Measurements from ENCODE around the gene CEP41. TPM values are rescaled to one million over a fixed set of nuclear protein-coding genes. Genes with fewer than 3 reads are reported as not detected.

CEP41 gene
- polyA plus RNA-seq, 1 donor from 2014 or later = 6.0 TPM

GRCh38 chr7:130366564-130366963 lies 74.3 kb downstream of the CEP41 start:
- H3K4me3 Mint-ChIP-seq = no peak overlapping the region
- H3K36me3 Mint-ChIP-seq = no peaks in the 10 kb centered on the region
- H3K27me3 Mint-ChIP-seq = no peaks in the 10 kb centered on the region
- H3K9me3 Mint-ChIP-seq = no peaks in the 10 kb centered on the region
- H3K27ac Mint-ChIP-seq = no peak overlapping the region
- peaks cover 0 to 5% (median 3%) of the 10 kb centered on the region in 3 donors for H3K4me1 Mint-ChIP-seq

- H3K4me3 Mint-ChIP-seq = peak overlapping the region in 1 of 4 donors; percentile 28
- H3K9me3 Mint-ChIP-seq = peaks cover 0 to under 1% (median under 1%) of the 10 kb centered on the region in 3 donors
- H3K36me3 Mint-ChIP-seq = peaks cover 3% of the 10 kb centered on the region
- H3K27ac Mint-ChIP-seq = no peak overlapping the region
- H3K27me3 Mint-ChIP-seq = no peaks in the 10 kb centered on the region
- peaks cover 0 to 5% (median 3%) of the 10 kb centered on the region in 3 donors for H3K4me1 Mint-ChIP-seq
Measured at GRCh38 chr7:130365511-130366441, 75.0 kb downstream of the CEP41 start.

- H3K36me3 Mint-ChIP-seq = peaks cover 3% of the 10 kb centered on the region
- H3K9me3 Mint-ChIP-seq = peaks cover 2 to 7% (median 5%) of the 10 kb centered on the region in 3 donors
- H3K4me3 Mint-ChIP-seq = no peak overlapping the region
- peaks cover 0 to 5% (median 3%) of the 10 kb centered on the region in 3 donors for H3K4me1 Mint-ChIP-seq
- peaks cover 2% of the 10 kb centered on the region for H3K27me3 Mint-ChIP-seq
- H3K27ac Mint-ChIP-seq = no peak overlapping the region
Measured at GRCh38 chr7:130365088-130365487, 75.7 kb downstream of the CEP41 start.

- H3K27ac Mint-ChIP-seq = peak overlapping the region in 1 of 3 donors; percentile 35
- H3K4me3 Mint-ChIP-seq = no peak overlapping the region
- H3K4me1 Mint-ChIP-seq = peaks cover 0 to 4% (median 2%) of the 10 kb centered on the region in 3 donors
- peaks cover 2% of the 10 kb centered on the region for H3K27me3 Mint-ChIP-seq
- peaks cover 4 to 12% (median 5%) of the 10 kb centered on the region in 3 donors for H3K9me3 Mint-ChIP-seq
- peaks cover 3% of the 10 kb centered on the region for H3K36me3 Mint-ChIP-seq
Measured at GRCh38 chr7:130364451-130364850, 76.4 kb downstream of the CEP41 start.

- peaks cover 7 to 15% (median 8%) of the 10 kb centered on the region in 3 donors for H3K9me3 Mint-ChIP-seq
- no peak overlapping the region for H3K27ac Mint-ChIP-seq
- no peak overlapping the region for H3K4me3 Mint-ChIP-seq
- H3K27me3 Mint-ChIP-seq = peaks cover 2% of the 10 kb centered on the region
- H3K36me3 Mint-ChIP-seq = peaks cover 3% of the 10 kb centered on the region
- H3K4me1 Mint-ChIP-seq = peaks cover 0 to 1% (median 0%) of the 10 kb centered on the region in 3 donors
Measured at GRCh38 chr7:130363026-130363847, 77.6 kb downstream of the CEP41 start.

- H3K4me3 Mint-ChIP-seq = no peak overlapping the region
- peaks cover 3% of the 10 kb centered on the region for H3K36me3 Mint-ChIP-seq
- peaks cover 8 to 15% (median 8%) of the 10 kb centered on the region in 3 donors for H3K9me3 Mint-ChIP-seq
- peaks cover 2% of the 10 kb centered on the region for H3K27me3 Mint-ChIP-seq
- H3K4me1 Mint-ChIP-seq = peaks cover 0 to 1% (median 0%) of the 10 kb centered on the region in 3 donors
- H3K27ac Mint-ChIP-seq = no peak overlapping the region
Measured at GRCh38 chr7:130362251-130362816, 78.5 kb downstream of the CEP41 start.

- Mint-ChIP-seq H3K27ac (no peak overlapping the region), H3K4me1 (peaks cover 0 to 1% (median 0%) of the 10 kb centered on the region in 3 donors), H3K36me3 (peaks cover 3% of the 10 kb centered on the region), H3K27me3 (peaks cover 2% of the 10 kb centered on the region), H3K9me3 (peaks cover 8 to 15% (median 8%) of the 10 kb centered on the region in 3 donors), H3K4me3 (no peak overlapping the region)
Measured at GRCh38 chr7:130361681-130362080, 79.1 kb downstream of the CEP41 start.

GRCh38 chr7:130360518-130360917 lies 80.3 kb downstream of the CEP41 start:
- H3K36me3 Mint-ChIP-seq = peaks cover 3% of the 10 kb centered on the region
- no peak overlapping the region for H3K27ac Mint-ChIP-seq
- peaks cover 0 to 1% (median 0%) of the 10 kb centered on the region in 3 donors for H3K4me1 Mint-ChIP-seq
- H3K9me3 Mint-ChIP-seq = peaks cover 8 to 15% (median 8%) of the 10 kb centered on the region in 3 donors
- peaks cover 2% of the 10 kb centered on the region for H3K27me3 Mint-ChIP-seq
- no peak overlapping the region for H3K4me3 Mint-ChIP-seq

- Mint-ChIP-seq H3K9me3 (peaks cover 8 to 15% (median 8%) of the 10 kb centered on the region in 3 donors), H3K4me1 (no peaks in the 10 kb centered on the region), H3K4me3 (no peak overlapping the region), H3K27me3 (peaks cover 2% of the 10 kb centered on the region), H3K36me3 (peaks cover 3% of the 10 kb centered on the region), H3K27ac (no peak overlapping the region)
Measured at GRCh38 chr7:130359276-130359857, 81.4 kb downstream of the CEP41 start.

GRCh38 chr7:130358471-130358870 lies 82.3 kb downstream of the CEP41 start:
- Mint-ChIP-seq H3K4me1 (peaks cover 0 to 2% (median under 1%) of the 10 kb centered on the region in 3 donors), H3K4me3 (no peak overlapping the region), H3K36me3 (peaks cover 3% of the 10 kb centered on the region), H3K27me3 (peaks cover 2% of the 10 kb centered on the region), H3K27ac (no peak overlapping the region), H3K9me3 (peaks cover 8 to 15% (median 8%) of the 10 kb centered on the region in 3 donors)

- Mint-ChIP-seq H3K27me3 (peaks cover 2% of the 10 kb centered on the region), H3K36me3 (peaks cover 3% of the 10 kb centered on the region), H3K9me3 (peaks cover 8 to 15% (median 8%) of the 10 kb centered on the region in 3 donors), H3K4me1 (peaks cover 0 to 4% (median 1%) of the 10 kb centered on the region in 3 donors), H3K4me3 (no peak overlapping the region), H3K27ac (no peak overlapping the region)
Measured at GRCh38 chr7:130356876-130357611, 83.8 kb downstream of the CEP41 start.

- Mint-ChIP-seq H3K36me3 (peaks cover 3% of the 10 kb centered on the region), H3K9me3 (peaks cover 8 to 15% (median 8%) of the 10 kb centered on the region in 3 donors), H3K4me1 (peaks cover 0 to 9% (median 4%) of the 10 kb centered on the region in 3 donors), H3K27me3 (peaks cover 5% of the 10 kb centered on the region), H3K4me3 (no peak overlapping the region), H3K27ac (no peak overlapping the region)
Measured at GRCh38 chr7:130356121-130356875, 84.5 kb downstream of the CEP41 start.

GRCh38 chr7:130353196-130353595 lies 87.6 kb downstream of the CEP41 start:
- Mint-ChIP-seq H3K4me3 (no peak overlapping the region), H3K27ac (no peak overlapping the region), H3K9me3 (peaks cover 0 to under 1% (median 0%) of the 10 kb centered on the region in 3 donors), H3K27me3 (peaks cover 11% of the 10 kb centered on the region), H3K36me3 (no peaks in the 10 kb centered on the region), H3K4me1 (peaks cover 0 to 16% (median 5%) of the 10 kb centered on the region in 3 donors)
